HAP-1 (cell line): Measurements from ENCODE around the gene SV2B.

Source experiments
- DNase-seq, 2 experiments: peaks; one replicate each; pipeline ENCODE4 v3.0.0-alpha.2; 2016 to 2020; ENCODE audit warnings: low spot score in 2 of 2
- H3K27me3 ChIP-seq: fragments of 250-450 bp; sonication (Bioruptor Pico); 2 replicates; pipeline ENCODE4 v1.5.1; 2020; ENCODE audit warnings: low read depth, mild to moderate bottlenecking, moderate library complexity
- H3K36me3 ChIP-seq: fragments of 250-450 bp; sonication (Bioruptor Pico); replicated peaks from 2 replicates; pipeline ENCODE4 v1.5.1; 2020; ENCODE audit warnings: mild to moderate bottlenecking
- H3K4me1 ChIP-seq: fragments of 250-450 bp; sonication (Bioruptor Pico); 2 replicates; pipeline ENCODE4 v1.5.1; 2020; ENCODE audit warnings: mild to moderate bottlenecking
- H3K4me3 ChIP-seq: fragments of 250-450 bp; sonication (Bioruptor Pico); 2 replicates; pipeline ENCODE4 v1.5.1; 2020; ENCODE audit warnings: mild to moderate bottlenecking, moderate library complexity
- H3K9me3 ChIP-seq: fragments of 250-450 bp; sonication (Bioruptor Pico); 2 replicates; pipeline ENCODE4 v1.5.1; 2020; ENCODE audit warnings: mild to moderate bottlenecking, moderate library complexity
- in situ Hi-C: fragments of 300-500 bp; cut with MboI; formaldehyde crosslinking; loops from 3 replicates; pipeline ENCODE4 v1.14.3; 2020; ENCODE audit warnings: low sequenced_read_pairs, inconsistent platforms, mixed read lengths

SV2B gene

GRCh38 chr15:91116113-91117067 is 16.3 kb downstream of the SV2B start:
- H3K4me3 ChIP-seq = no peak overlapping the region
- DNase-seq = no peak
- H3K9me3 ChIP-seq = no peaks in the 10 kb centered on the region
- no peaks in the 10 kb centered on the region for H3K36me3 ChIP-seq
- H3K27me3 ChIP-seq = peaks cover 3% of the 10 kb centered on the region
- in situ Hi-C loops = no loop called here
- no peaks in the 10 kb centered on the region for H3K4me1 ChIP-seq

- no peaks in the 10 kb centered on the region for H3K4me1 ChIP-seq
- no peaks in the 10 kb centered on the region for H3K9me3 ChIP-seq
- in situ Hi-C loops = no loop called here
- no peak overlapping the region for H3K4me3 ChIP-seq
- DNase-seq = no peak
- H3K27me3 ChIP-seq = peaks cover 3% of the 10 kb centered on the region
- no peaks in the 10 kb centered on the region for H3K36me3 ChIP-seq
These were observed 17.3 kb downstream of the SV2B start for GRCh38 chr15:91117375-91117774.

- no peak for DNase-seq
- Histone ChIP-seq H3K9me3 (no peaks in the 10 kb centered on the region), H3K36me3 (no peaks in the 10 kb centered on the region), H3K4me1 (no peaks in the 10 kb centered on the region), H3K4me3 (no peak overlapping the region), H3K27me3 (peaks cover 3% of the 10 kb centered on the region)
- in situ Hi-C loops = no loop called here
These were observed 18.9 kb downstream of the SV2B start for GRCh38 chr15:91118817-91119590.

GRCh38 chr15:91122296-91122695 is 22.2 kb downstream of the SV2B start:
- H3K9me3 ChIP-seq = no peaks in the 10 kb centered on the region
- peaks cover 3% of the 10 kb centered on the region for H3K27me3 ChIP-seq
- no peak for DNase-seq
- H3K4me3 ChIP-seq = no peak overlapping the region
- H3K36me3 ChIP-seq = no peaks in the 10 kb centered on the region
- no peaks in the 10 kb centered on the region for H3K4me1 ChIP-seq
- in situ Hi-C loops = no loop called here

DNA sequence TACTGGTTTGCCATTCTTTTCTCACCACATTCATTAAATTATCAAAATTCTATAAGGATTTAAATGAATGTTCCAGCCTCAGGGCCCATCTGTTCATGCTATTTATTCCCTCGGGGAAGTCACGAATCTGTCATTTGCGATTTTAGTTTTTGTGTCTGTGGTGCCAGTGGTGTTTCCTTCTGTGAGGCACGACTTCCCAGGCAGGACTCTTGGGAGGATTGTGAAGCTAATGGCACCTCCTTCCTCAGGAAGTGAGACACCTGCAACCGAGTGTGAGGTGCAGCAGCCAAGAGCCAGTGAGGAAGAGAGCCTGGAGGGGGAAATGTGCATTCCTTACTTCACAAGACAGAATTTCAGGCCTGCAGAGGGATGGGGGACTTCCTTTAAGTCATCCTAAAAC is 24.1 kb downstream of the SV2B start:
- peaks cover 6% of the 10 kb centered on the region for H3K27me3 ChIP-seq
- H3K4me1 ChIP-seq = no peaks in the 10 kb centered on the region
- H3K4me3 ChIP-seq = no peak overlapping the region
- no peak for DNase-seq
- H3K36me3 ChIP-seq = no peaks in the 10 kb centered on the region
- H3K9me3 ChIP-seq = no peaks in the 10 kb centered on the region
- in situ Hi-C loops = no loop called here

GRCh38 chr15:91125162-91125561 is 25.1 kb downstream of the SV2B start:
- H3K27me3 ChIP-seq = peaks cover 6% of the 10 kb centered on the region; the same call in 1 of the 2 replicates
- H3K36me3 ChIP-seq = no peaks in the 10 kb centered on the region
- no peaks in the 10 kb centered on the region for H3K4me1 ChIP-seq
- no peaks in the 10 kb centered on the region for H3K9me3 ChIP-seq
- in situ Hi-C loops = no loop called here
- no peak overlapping the region for H3K4me3 ChIP-seq
- DNase-seq = no peak

DNA sequence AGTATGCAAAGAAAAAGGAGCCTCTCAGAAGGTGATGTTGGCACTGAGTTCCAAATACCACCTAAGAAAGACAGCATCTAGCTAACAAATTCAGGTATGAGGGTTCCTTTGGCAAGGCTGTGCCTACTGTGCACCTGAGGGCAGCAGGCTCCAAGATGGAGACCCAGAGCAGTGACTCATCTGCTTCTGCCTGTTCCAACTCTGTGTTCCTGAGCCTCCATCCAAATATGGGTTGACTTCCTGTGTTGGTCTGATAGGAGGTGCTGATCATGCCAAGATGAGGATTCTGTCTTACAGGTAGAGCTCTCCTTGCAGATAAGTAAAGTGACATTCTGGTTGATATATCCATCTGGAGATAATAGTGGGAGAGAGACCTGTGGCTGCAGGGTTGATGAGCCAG is 26.0 kb downstream of the SV2B start:
- DNase-seq = no peak
- no peaks in the 10 kb centered on the region for H3K4me1 ChIP-seq
- H3K27me3 ChIP-seq = peaks cover 3% of the 10 kb centered on the region; the same call in 1 of the 2 replicates
- H3K36me3 ChIP-seq = no peaks in the 10 kb centered on the region
- no peaks in the 10 kb centered on the region for H3K9me3 ChIP-seq
- H3K4me3 ChIP-seq = no peak overlapping the region
- in situ Hi-C loops = no loop called here

DNA sequence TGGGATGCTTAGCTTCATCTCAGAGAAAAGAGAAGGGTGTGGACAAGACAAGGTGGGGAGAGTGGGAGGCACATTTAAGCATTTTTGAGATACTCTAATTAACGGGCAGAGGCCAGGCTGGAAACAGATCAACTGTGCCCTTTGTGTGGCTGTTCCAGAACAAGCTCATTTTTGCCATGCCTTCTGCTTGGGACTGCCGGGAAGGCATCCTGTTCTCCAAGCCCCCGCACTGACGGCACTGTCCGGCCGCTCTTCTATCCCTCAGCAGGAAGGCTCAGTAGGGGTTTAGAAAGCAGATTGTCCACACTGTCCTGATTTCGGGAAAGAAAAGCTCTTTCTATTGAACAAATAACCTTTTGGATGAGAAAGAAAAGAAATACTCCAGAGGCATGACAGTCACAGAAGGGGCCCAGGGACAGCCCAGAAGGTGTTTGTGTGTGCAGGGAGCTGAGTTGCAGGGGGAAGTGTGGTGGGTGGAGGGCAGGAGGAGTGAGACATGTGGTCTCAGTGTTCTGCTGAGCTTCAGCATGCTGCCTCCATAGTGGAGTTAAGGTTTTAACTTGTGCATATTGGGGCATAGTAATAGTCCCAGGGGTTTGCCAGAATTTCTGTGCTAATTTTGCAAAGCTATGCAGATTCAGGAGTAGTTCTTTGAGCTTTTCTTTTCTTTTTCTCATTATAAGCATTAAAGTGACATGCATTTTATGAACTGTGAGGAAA is 27.3 kb downstream of the SV2B start:
- Histone ChIP-seq H3K4me3 (no peak overlapping the region), H3K4me1 (no peaks in the 10 kb centered on the region), H3K27me3 (0 out of 2 replicates have a peak, but pooled peaks cover 3% of the 10 kb centered on the region), H3K36me3 (no peaks in the 10 kb centered on the region), H3K9me3 (no peaks in the 10 kb centered on the region)
- DNase-seq = no peak
- in situ Hi-C loops = no loop called here

DNA sequence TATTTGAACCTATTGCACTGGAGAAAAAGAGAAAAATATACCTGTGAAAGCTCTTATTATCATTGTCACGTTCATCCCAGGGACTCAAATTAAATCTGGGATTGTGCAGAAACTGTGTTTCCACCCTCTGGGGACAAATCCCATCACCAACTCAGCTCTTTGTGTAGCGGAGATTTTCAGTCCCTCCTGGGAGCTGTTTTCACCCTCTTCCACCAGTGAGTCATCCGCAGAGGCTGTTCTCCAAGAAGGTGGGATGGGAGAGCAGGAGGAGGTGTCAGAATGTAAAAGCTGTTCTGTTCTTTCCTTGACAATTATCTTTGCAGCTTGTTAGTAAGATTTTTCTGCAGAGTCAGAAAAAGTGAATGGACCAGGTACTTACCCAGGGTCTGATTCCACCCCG is 28.0 kb downstream of the SV2B start:
- H3K9me3 ChIP-seq = no peaks in the 10 kb centered on the region
- H3K4me3 ChIP-seq = no peak overlapping the region
- H3K4me1 ChIP-seq = no peaks in the 10 kb centered on the region
- H3K27me3 ChIP-seq = 0 out of 2 replicates have a peak, but pooled peaks cover 3% of the 10 kb centered on the region
- no peak for DNase-seq
- no peaks in the 10 kb centered on the region for H3K36me3 ChIP-seq
- in situ Hi-C loops = no loop called here

GRCh38 chr15:91129436-91129835 is 29.4 kb downstream of the SV2B start:
- Histone ChIP-seq H3K27me3 (0 out of 2 replicates have a peak, but pooled peaks cover 3% of the 10 kb centered on the region), H3K4me1 (no peaks in the 10 kb centered on the region), H3K36me3 (no peaks in the 10 kb centered on the region), H3K9me3 (no peaks in the 10 kb centered on the region), H3K4me3 (no peak overlapping the region)
- in situ Hi-C loops = no loop called here
- no peak for DNase-seq

DNA sequence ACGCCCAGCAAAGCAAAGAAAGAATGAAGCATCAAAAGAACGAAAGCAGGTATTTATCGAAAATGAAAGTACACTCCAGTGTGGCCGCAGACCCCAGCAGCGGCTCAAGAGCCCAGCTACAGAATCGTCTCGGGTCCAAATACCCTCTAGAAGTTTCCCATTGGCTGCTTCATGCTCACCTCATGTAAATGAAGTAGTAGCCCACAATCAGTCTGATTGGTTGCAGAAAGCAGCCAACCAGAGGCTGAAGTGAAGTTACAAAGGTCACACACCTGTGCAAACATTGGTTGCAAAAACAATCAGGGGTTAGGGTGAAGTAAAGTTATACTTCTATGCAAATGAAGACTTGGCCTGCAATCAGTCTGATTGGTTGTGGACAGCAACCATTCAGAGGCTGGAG is 32.0 kb downstream of the SV2B start:
- no peak for DNase-seq
- Histone ChIP-seq H3K4me1 (no peaks in the 10 kb centered on the region), H3K27me3 (peaks cover 3% of the 10 kb centered on the region; the same call in 1 of the 2 replicates), H3K9me3 (no peaks in the 10 kb centered on the region), H3K4me3 (no peak overlapping the region), H3K36me3 (no peaks in the 10 kb centered on the region)
- in situ Hi-C loops = no loop called here

DNA sequence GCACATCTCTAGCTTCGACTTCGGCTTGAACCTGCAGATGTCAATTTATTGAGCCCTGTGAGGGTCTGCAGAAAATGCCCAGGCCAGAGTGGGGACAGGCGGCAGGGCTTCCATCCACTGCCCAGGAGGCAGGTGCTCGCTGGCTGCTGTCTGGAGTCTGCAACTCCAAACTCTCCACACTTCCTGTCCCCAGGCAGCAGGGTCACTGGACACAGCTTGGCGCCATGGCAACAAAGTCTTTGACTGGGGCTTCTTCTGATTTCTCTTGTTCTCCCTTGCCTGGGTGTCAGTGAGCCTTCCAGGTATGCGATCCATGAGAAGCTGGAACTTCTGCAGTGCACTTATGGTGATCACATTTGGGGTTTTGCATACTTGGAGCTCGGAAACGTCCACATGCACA is 33.5 kb downstream of the SV2B start:
- Histone ChIP-seq H3K4me3 (no peak overlapping the region), H3K27me3 (peaks cover 5% of the 10 kb centered on the region; the same call in 1 of the 2 replicates), H3K4me1 (no peaks in the 10 kb centered on the region), H3K9me3 (no peaks in the 10 kb centered on the region), H3K36me3 (no peaks in the 10 kb centered on the region)
- in situ Hi-C loops = no loop called here
- no peak for DNase-seq

GRCh38 chr15:91135201-91136130 is 35.4 kb downstream of the SV2B start:
- Histone ChIP-seq H3K4me3 (no peak overlapping the region), H3K4me1 (no peaks in the 10 kb centered on the region), H3K9me3 (no peaks in the 10 kb centered on the region), H3K27me3 (peaks cover 5% of the 10 kb centered on the region; the same call in 1 of the 2 replicates), H3K36me3 (no peaks in the 10 kb centered on the region)
- in situ Hi-C loops = no loop called here
- DNase-seq = no peak
